K562 (cell line): ENCODE data around the gene ABCA13. TPM values are rescaled to one million over a fixed set of nuclear protein-coding genes. Genes with fewer than 3 reads are reported as not detected.

Experiments
- BMI1 ChIP-seq: fragments of 150-350 bp; IDR thresholded peaks from 2 replicates; pipeline ENCODE4 v1.6.1; 2014; ENCODE audit warnings: low read length
- BRCA1 ChIP-seq, 2 experiments: fragments of 450-650 bp in 1 of 2; sonication (generic) in 1 of 2; formaldehyde crosslinking in 1 of 2; IDR thresholded peaks; 2 replicates each; pipeline versions ENCODE4 v1.5.0 to v1.6.1; 2017 to 2020; ENCODE audit warnings: mild to moderate bottlenecking in 1 of 2, missing genetic modification reagents in 1 of 2
- CHD1 ChIP-seq: fragments of 200-600 bp; sonication (generic); IDR thresholded peaks from one replicate; pipeline ENCODE4 v1.6.1; 2012; ENCODE audit warnings: mild to moderate bottlenecking, moderate library complexity, low read length, inconsistent platforms
- EP400 ChIP-seq: fragments of 450-650 bp; IDR thresholded peaks from 2 replicates; pipeline ENCODE4 v1.6.1; 2017; ENCODE audit warnings: antibody characterized with exemption, mild to moderate bottlenecking, moderate library complexity
- FIP1L1 ChIP-seq: fragments of 200-400 bp; formaldehyde crosslinking; IDR thresholded peaks from 2 replicates; pipeline ENCODE4 v1.6.1; 2018; ENCODE audit warnings: mild to moderate bottlenecking, low read depth, low read length; ENCODE audit not compliant: poor library complexity, severe bottlenecking
- FOXK2 ChIP-seq, 2 experiments: fragments of 450-650 bp; IDR thresholded peaks in 1 of 2; conservative IDR thresholded peaks in 1 of 2; 2 replicates each; pipeline ENCODE4 v1.6.1; 2016; ENCODE audit warnings: low read depth in 2 of 2, mild to moderate bottlenecking in 1 of 2
- FUS ChIP-seq: fragments of 200-400 bp; formaldehyde crosslinking; optimal IDR thresholded peaks from 2 replicates; pipeline ENCODE3; 2017; ENCODE audit warnings: low read depth, low read length
- GTF2A2 ChIP-seq: IDR thresholded peaks from 2 replicates; pipeline ENCODE4 v1.6.1; 2016; ENCODE audit warnings: mild to moderate bottlenecking, missing genetic modification characterization, missing compliant biosample characterization
- KLF6 ChIP-seq: fragments of 250-450 bp; sonication (Bioruptor Pico); IDR thresholded peaks from 2 replicates; pipeline ENCODE4 v1.4.0; 2020; ENCODE audit warnings: mild to moderate bottlenecking, moderate library complexity, borderline replicate concordance
- POLR2AphosphoS5 ChIP-seq: IDR thresholded peaks from 2 replicates; pipeline ENCODE4 v1.6.1; 2011; ENCODE audit warnings: mild to moderate bottlenecking, low read depth, low read length, moderate library complexity; ENCODE audit not compliant: control insufficient read depth, insufficient read depth
- PTRF ChIP-seq: fragments of 450-650 bp; IDR thresholded peaks from 2 replicates; pipeline ENCODE4 v1.6.1; 2016; ENCODE audit warnings: mild to moderate bottlenecking, missing genetic modification characterization, missing compliant biosample characterization
- SLC30A9 ChIP-seq: fragments of 250-450 bp; sonication (Bioruptor Pico); IDR thresholded peaks from 2 replicates; pipeline ENCODE4 v1.8.0; 2022; ENCODE audit warnings: mild to moderate bottlenecking, moderate library complexity
- SMAD3 ChIP-seq: fragments of 450-650 bp; formaldehyde crosslinking; conservative IDR thresholded peaks from 2 replicates; pipeline ENCODE4 v1.4.0; 2020; ENCODE audit warnings: mild to moderate bottlenecking
- SNAPC5 ChIP-seq: fragments of 250-450 bp; sonication (Bioruptor Pico); IDR thresholded peaks from 2 replicates; pipeline ENCODE4 v1.8.0; 2021; ENCODE audit warnings: moderate library complexity, mild to moderate bottlenecking, inconsistent platforms
- TCF15 ChIP-seq: fragments of 250-450 bp; sonication (Bioruptor Pico); IDR thresholded peaks from 2 replicates; pipeline ENCODE4 v1.8.0; 2022; ENCODE audit warnings: moderate library complexity, mild to moderate bottlenecking, inconsistent platforms
- TEAD1 ChIP-seq, 2 experiments: fragments of 450-650 bp in 1 of 2; sonication (generic) in 1 of 2; formaldehyde crosslinking; IDR thresholded peaks; 2 replicates each; pipeline versions ENCODE4 v1.4.0 to v1.8.0; 2020 to 2022; ENCODE audit warnings: mild to moderate bottlenecking in 2 of 2, missing genetic modification reagents in 1 of 2
- ZBTB33 ChIP-seq: sonication (generic); formaldehyde crosslinking; IDR thresholded peaks from 2 replicates; pipeline ENCODE4 v1.8.1; 2023; ENCODE audit warnings: mild to moderate bottlenecking, missing genetic modification reagents
- polyA plus RNA-seq, 8 experiments: library from polyadenylated mRNA; depleted of rRNA in 4 of 8; stranded (reverse) in 5 of 8; unstranded in 3 of 8; fragments of >200 nt; fragmentation: Nextera tagmentation in 2 of 8; fragmentation: Illumina TruSeq in 1 of 8; extraction: Ambion mirVana in 2 of 8; extraction: Trizol in 1 of 8; gene quantifications; 2 replicates each; pipeline versions ENCODE4 v1.2.1 to v1.2.3, GENCODE V29; 2011 to 2014; ENCODE audit warnings: inconsistent platforms in 1 of 8, missing spikeins in 1 of 8
- total RNA-seq, 7 experiments: library from RNA; depleted of rRNA in 6 of 7; stranded (reverse); fragments of >200 nt in 6 of 7; fragmentation: Illumina TruSeq in 2 of 7; extraction: Trizol in 2 of 7; gene quantifications; 2 replicates each; pipeline versions ENCODE4 v1.2.1 to v1.2.3, GENCODE V29; 2011 to 2021; ENCODE audit warnings: low replicate concordance in 1 of 7

Gene ABCA13
- total and polyA plus RNA-seq, 9 of the 15 experiments (the other 6 are each of a cell fraction or from before 2014, with no cell fraction given), result 0.14 to 1.5 (median 0.38) TPM

- TF ChIP-seq BMI1 (no peak), GTF2A2 (tag) (peak; percentile 68; the same call in 1 of the 2 replicates), CHD1 (no peak), FIP1L1 (no peak), SMAD3 (CRISPR knock-in tag) (no peak), BRCA1 (IDR thresholded peaks at IDR 0.05) (no peak), BRCA1 (CRISPR knock-in tag; IDR thresholded peaks at IDR 0.05) (no peak), SNAPC5 (CRISPR knock-in tag) (no peak), FOXK2 (conservative IDR thresholded peaks at IDR 0.05 in 1 of 2, IDR thresholded peaks at IDR 0.05 in 1 of 2; ENCODE audit: low read depth in 2 of 2) (no peak), FUS (no peak), POLR2AphosphoS5 (no peak), TEAD1 (CRISPR knock-in tag; IDR thresholded peaks at IDR 0.05) (peak in 1 of 2 experiments; percentile 64; a peak in 1 of 4 replicates), TCF15 (CRISPR knock-in tag) (no peak), ZBTB33 (no peak), KLF6 (CRISPR knock-in tag) (0 out of 2 replicates have a peak, but pooled peaks have one; percentile 24), PTRF (0 out of 2 replicates have a peak, but pooled peaks have one; percentile 35), SLC30A9 (CRISPR knock-in tag) (no peak), EP400 (no peak)
These were observed 301.4 kb downstream of the ABCA13 start (continued) for GRCh38 chr7:48472640-48473039.
